CD4-positive, alpha-beta T cell treated with Interleukin-15 for 1 hour (primary cell): Measurements from ENCODE around the gene IFT52.
"Not testable (repeated sequence)": the region's sequence is repeated elsewhere in the genome, so short reads cannot be mapped to it uniquely, and the experiment has no call there.

ENCODE experiments used
- DNase-seq: peaks from one replicate; pipeline ENCODE4 v3.0.0-alpha.2; 2020

The IFT52 gene

GRCh38 chr20:43569282-43569681, 21.5 kb upstream of the IFT52 start:
- no peak for DNase-seq

- no peak for DNase-seq
Observed at GRCh38 chr20:43570496-43570895, 20.2 kb upstream of the IFT52 start.

GRCh38 chr20:43571310-43571709, 19.4 kb upstream of the IFT52 start:
- no peak for DNase-seq

GRCh38 chr20:43571771-43572170, 19.0 kb upstream of the IFT52 start:
- no peak for DNase-seq

- no peak for DNase-seq
Observed at GRCh38 chr20:43572891-43573290, 17.8 kb upstream of the IFT52 start.

- no peak for DNase-seq
Observed at GRCh38 chr20:43576108-43576507, 14.6 kb upstream of the IFT52 start.

- DNase-seq, result no peak
Observed at GRCh38 chr20:43579861-43580793, 10.6 kb upstream of the IFT52 start.

GRCh38 chr20:43583133-43583864, 7.4 kb upstream of the IFT52 start:
- DNase-seq, result no peak

GRCh38 chr20:43583982-43584432, 6.7 kb upstream of the IFT52 start:
- DNase-seq, result no peak

GRCh38 chr20:43584448-43585136, 6.1 kb upstream of the IFT52 start:
- no peak for DNase-seq

GRCh38 chr20:43586641-43587040, 4.1 kb upstream of the IFT52 start:
- no peak for DNase-seq

GRCh38 chr20:43588526-43588925, 2.2 kb upstream of the IFT52 start:
- not testable (repeated sequence) for DNase-seq

- DNase-seq, result no peak
Observed at GRCh38 chr20:43590036-43590391, 723 bp upstream of the IFT52 start.

- not testable (repeated sequence) for DNase-seq
Observed at GRCh38 chr20:43601960-43602359, 11.2 kb downstream of the IFT52 start.

GRCh38 chr20:43603124-43603523, 12.4 kb downstream of the IFT52 start:
- no peak for DNase-seq

- DNase-seq, result no peak
Observed at GRCh38 chr20:43605715-43606114, 15.0 kb downstream of the IFT52 start.

GRCh38 chr20:43607278-43607677, 16.5 kb downstream of the IFT52 start:
- DNase-seq, result not testable (repeated sequence)

GRCh38 chr20:43631598-43631997, 40.9 kb downstream of the IFT52 start:
- no peak for DNase-seq

GRCh38 chr20:43636429-43636828, 45.7 kb downstream of the IFT52 start:
- DNase-seq, result no peak

GRCh38 chr20:43642548-43642947, 51.8 kb downstream of the IFT52 start:
- no peak for DNase-seq

- DNase-seq, result no peak
Observed at GRCh38 chr20:43650997-43651525, 60.3 kb downstream of the IFT52 start.

GRCh38 chr20:43651650-43652184, 61.0 kb downstream of the IFT52 start:
- not testable (repeated sequence) for DNase-seq

GRCh38 chr20:43653966-43654365, 63.2 kb downstream of the IFT52 start:
- no peak for DNase-seq
